GM18526 (cell line): Measurements from ENCODE around the gene ARL6IP5.

ENCODE experiments used
- POLR2A ChIP-seq: IDR thresholded peaks from 3 replicates; pipeline ENCODE4 v1.6.1; 2011; ENCODE audit not compliant: insufficient read length; ENCODE audit errors: extremely low read depth

ARL6IP5 gene, protein sequence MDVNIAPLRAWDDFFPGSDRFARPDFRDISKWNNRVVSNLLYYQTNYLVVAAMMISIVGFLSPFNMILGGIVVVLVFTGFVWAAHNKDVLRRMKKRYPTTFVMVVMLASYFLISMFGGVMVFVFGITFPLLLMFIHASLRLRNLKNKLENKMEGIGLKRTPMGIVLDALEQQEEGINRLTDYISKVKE

DNA sequence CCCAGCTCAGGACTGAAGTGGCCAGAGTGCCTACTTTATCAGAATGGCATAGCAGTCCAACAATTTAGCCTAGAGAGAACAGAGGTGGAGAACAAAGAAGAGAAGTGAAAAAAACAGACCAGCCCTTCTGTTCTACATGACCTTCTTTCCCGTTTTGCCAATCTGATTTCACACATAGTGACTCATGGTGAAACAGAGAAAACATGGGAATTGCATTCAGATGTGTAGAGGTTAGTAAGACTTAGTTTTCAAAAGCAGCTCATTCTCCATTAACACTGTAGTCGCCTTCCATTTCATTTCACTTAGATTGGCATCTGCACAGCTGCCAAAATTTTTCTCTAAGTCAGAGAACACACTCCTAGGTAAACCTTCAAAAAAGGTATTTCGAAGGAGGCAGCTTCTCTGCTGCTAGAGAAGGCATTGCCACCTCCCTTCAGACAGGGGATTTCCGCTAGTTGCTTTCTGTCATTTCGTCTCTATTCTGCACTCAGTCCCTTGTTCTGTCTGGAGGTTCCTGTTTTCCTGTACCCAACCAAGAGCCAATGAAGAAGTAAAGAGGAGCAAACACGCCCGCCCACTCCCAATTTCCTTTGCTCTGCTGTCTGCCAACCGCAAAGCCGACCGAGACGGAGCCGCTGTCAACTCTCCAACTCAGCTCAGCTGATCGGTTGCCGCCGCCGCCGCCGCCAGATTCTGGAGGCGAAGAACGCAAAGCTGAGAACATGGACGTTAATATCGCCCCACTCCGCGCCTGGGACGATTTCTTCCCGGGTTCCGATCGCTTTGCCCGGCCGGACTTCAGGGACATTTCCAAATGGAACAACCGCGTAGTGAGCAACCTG, at the start of gene ARL6IP5:
TSS of gene ARL6IP5 (plus strand) at position 612 of the 842 bp plus-strand sequence. CDS start at position 723, 111 bp downstream.
- TF ChIP-seq POLR2A: peak; percentile 56

DNA sequence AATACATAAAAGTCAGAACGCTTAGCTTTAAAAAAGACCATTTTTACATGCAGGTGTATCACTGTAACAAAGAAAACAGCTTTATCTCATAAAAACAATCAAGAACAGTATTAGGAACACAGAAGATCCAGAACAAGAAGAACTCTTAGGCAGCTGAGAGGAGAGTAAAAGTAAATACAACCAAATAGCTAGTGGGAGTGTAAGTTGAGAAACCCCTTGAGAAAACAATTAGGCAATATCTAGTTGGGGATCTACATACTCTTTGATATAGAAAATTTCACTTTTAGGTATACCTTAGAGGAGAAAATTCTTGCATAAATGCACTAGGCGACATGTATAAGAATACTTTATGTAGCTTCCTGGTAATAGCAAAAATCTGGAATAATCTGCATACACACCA, 40.1 kb upstream of the ARL6IP5 start:
- TF ChIP-seq POLR2A: no peak

DNA sequence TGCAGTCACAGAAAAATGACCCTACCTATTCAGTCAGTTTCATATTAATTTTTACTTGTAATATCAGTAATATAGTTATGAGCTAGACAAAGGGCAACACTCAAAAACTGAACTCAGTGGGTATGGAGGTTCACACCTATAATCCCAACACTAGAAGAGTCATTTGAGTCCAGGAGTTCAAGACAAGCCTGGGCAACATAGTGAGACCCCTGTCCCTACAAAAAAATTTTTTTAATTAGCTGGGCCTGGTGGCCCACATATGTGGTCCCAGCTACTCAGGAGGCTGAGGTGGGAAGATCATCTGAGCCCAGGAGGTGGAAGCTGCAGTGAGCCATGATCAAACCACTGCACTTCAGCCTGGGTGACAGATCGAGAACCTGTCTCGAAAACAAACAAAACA, 35.7 kb upstream of the ARL6IP5 start:
- TF ChIP-seq POLR2A: no peak

DNA sequence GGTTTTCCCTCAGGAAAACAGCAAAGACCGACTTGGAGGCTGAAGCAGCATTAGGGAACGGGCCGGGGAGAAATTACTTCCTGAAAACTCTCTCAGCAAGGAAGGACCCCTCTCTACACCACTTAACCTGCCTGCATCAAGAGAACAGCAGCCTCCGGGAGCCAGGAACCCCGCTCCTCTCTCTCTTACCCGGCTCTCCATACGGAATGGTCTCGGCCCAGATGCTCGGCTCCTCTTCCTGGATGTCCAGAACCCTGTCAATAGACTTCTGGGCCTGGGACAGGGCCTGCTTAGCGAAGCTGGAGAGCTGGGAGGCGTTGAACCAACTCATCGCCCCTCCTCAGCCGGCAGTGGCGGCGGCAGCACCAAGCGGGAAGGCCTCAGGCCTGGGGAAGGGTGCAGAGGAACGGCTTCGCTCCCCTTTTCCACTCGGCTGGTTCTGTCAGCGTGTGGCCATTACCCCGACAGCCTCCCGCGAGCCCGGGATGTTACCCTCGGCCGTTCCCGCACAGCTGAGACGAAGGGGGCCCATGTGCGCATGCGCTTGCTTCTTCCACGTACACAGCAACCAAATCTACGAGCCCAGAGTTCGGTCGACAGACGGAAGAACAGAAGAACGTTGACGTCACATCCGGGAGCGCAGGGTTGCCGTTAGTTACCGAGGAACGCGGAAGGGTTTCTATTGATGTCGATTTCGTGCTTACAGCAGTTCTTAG, 32.8 kb upstream of the ARL6IP5 start, which contains the start of gene TMF1:
TSS of gene TMF1 (minus strand) at position 578 of the 716 bp plus-strand sequence. CDS start at position 331, 247 bp downstream.
- TF ChIP-seq POLR2A: peak; percentile 77

DNA sequence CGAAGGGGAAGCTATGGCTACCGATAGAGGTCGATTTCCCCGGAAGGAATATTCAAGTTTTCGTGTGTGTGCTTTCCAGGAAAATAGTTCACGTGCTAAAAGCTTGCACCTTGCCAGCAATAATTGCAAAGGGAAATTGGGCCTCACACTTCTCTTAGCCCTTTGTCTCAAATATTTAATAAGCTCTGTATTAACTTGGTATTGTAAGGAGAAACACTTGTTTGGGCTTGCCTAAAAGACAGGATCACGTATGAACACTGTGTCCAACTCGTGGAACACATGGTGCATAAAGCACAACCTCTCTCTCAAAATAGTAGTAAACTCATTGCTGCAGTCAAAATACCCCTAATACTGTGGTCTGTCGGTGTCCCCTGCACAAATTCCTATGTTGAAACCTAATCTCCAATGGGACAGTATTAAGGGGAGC, 32.3 kb upstream of the ARL6IP5 start:
- no peak for TF ChIP-seq POLR2A

DNA sequence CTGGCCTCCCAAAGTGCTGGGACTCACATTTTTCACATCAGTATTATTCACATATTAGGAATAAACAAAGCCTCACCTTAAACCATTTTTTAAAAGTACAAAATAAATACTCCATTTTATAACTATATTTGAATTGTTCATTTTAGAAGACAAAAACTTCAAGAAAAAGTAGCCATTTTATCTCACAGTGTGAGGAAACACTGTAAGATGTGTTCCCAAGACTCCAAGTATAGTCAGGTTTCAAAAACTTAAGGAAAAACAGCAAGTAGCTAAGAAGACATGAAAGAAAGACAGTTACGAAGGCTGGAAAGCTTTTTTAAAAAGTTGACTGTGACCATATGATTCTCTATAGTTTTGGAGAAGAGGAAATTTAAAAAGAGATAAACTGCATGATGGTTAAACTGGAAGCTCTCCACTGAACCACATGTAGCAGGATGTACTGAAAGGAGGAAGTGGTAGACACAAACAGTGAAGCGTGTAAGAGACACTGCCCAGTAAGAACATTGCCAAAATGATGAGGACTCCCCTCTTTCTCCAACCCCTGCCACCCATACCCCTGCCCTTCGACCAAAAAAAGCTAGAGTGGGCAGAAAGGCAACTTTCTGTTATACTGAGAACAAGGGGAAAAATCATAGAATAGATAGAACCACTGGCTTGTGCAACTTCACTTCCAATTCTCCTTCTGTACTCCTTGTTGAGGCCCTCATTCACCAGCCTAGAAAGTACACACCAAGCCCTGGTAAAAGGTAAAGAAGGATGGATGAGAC, 26.4 kb upstream of the ARL6IP5 start:
- TF ChIP-seq POLR2A: no peak

DNA sequence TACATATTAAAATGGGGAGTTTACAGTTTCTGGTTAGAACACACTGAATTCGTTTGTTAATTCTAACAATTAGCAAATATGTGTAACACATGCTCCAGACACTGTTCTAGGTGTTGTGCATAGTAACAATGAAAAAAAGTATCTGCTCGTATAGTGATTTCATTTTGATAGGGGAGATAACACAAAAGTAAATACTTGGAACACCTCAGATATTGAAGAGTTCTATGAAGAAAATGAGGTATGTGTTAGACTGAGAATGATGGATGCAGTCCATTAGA, 25.9 kb upstream of the ARL6IP5 start:
- no peak for TF ChIP-seq POLR2A

DNA sequence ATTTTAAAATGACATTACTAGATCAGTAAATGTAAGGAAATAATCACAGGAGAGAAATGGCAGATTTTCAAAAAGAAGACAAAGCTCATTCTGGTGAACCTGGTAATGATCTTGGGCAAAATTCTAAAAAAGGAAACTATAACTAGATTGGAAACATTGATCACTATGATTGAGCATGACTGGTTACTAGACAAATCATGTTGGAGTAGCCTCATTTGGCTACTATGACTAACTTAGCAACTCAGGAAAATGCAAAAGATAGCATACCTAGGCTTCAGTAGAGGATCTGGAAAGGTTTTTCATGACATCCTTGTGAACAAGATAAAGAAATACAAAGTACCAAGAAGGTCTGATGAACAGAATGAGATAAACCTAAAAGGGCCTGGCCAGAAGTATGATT, 25.0 kb upstream of the ARL6IP5 start:
- TF ChIP-seq POLR2A: no peak

DNA sequence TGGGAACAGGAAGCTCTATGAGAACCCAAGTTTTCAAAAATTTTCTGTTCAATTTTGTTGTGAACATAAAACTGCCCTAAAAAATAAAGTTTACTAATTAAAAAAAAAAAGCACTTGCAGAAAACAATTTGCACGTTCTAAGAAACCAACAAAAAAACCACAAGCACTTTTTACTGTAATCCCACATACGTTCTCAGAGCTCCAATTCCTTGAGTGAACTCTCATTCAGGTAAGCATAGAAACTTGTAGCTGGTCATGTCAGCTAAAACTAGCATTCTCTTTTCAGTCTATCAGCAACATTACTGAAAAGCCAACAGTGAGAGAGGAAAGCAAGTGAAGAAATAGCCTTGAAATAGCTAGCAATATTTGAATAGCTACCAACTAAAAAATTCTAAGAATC, 21.1 kb upstream of the ARL6IP5 start:
- no peak for TF ChIP-seq POLR2A

DNA sequence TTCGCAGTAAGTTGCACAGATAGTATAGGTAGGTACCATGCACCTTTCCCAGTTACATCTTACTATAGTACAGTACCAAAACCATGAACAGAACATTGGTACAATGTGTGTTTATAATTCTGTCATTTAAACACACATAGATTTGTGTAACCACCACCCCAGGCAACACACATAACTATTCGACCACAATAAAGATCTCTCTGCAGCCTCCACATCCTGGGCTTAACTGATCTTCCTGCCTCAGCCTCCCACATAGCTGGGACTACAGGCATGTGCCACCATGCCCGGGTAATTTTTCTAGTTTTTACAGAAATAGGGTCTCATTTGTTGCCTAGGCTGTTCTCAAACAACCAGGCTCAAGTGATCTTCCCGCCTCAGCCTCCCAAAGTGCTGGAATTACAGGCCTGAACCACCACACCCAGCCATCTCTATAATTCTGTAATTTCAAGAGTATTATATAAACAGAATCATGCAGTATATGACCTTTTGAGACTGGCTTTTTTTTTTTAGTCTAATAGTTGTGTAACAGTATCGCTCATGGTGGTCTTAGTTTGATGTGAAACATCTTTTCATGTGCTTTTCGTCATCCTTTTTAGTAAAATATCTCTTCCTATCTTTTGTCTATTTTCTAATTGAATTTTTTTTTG, 19.3 kb upstream of the ARL6IP5 start:
- TF ChIP-seq POLR2A: no peak

DNA sequence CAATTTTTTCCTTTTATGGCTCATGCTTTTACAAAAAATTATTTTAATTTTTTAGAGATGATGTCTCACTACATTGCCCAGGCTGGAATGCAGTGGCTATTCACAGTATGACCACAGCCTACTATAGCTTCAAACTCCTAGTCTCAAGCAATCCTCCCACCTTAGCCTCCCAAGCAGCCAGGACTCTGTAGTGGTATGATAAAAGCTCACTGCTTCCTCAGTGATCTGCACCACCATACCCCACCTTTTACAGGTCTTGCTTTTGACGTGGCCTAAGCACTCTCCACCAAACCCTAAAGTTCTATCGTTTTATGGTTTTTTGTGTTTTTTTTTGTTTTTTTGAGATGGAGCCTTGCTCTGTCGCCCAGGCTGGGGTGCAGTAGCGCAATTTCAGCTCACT, 18.6 kb upstream of the ARL6IP5 start:
- no peak for TF ChIP-seq POLR2A

DNA sequence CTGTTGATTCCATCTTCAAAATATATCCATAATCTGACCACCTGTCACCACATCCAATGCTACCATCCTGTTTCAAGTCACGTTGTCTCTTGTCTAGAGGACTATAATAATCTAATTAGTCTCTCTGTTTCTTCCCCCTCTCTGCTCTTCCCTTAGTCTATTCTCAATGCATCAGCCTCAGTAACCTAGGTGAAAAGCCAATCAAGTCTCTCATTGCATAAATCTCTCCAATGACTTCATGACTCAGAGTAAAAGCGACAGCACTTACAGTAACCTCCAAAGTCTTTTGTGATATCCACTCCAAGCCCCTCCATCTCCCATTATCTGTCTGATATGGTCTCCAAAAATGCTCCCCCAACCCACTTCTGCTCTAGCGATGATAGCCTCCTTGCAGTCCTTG, 11.8 kb upstream of the ARL6IP5 start:
- TF ChIP-seq POLR2A: no peak

DNA sequence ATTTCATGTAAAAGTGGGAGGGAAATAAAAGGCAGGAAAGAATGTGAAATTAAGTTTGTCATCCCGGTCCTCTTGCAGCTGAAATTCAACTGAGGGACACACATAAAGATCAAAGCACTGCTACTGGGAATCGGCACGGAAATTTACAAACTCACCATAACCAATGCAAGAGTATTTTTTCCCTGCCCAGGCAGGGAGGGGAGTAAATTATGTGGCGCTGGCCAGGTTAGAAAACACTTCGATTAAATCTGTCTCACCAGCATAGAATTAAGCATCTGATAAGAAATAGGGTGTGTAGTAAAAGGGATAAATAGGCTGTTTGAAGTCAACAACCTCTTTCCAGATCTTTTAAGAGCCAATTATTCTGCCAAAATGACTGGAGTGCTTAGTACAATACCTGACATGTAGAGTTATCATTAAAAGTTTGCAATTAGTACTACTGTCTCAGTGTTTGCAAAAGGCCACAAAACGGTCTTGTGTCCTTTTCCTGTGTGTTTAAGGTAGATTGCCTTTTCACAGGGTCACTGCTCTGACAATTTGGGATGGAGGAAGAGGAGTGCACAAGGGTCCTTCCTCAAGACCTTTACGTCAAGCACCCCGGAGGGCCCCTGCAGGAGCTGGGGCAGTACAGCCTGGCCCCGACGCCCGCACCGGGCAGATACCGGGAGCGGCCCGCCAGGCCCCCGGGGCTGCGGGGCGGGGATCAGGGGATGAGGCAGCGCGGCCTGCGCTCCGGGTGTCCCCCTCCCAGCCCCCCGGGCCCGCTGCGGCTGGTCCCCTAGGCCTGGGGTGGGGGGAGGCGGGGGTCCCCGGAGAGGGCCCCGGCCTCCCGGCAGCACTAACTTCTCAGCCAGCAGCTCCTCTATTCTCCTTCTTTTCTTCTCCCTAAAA, 5.2 kb upstream of the ARL6IP5 start:
- TF ChIP-seq POLR2A: no peak
